Activated CD8-positive, alpha-beta T cell treated with anti-CD3 and anti-CD28 coated beads, Interleukin-2, amount 10 ng/mL, durations not matched to agents 7 days and 5 days (primary cell): ENCODE measurements around the gene TUBB1. TPM values are rescaled to one million over a fixed set of nuclear protein-coding genes. Genes with fewer than 3 reads are reported as not detected.
A peak's percentile ranks its signal among the peaks of the same experiment; 100 is the strongest.

Source experiments
- ATAC-seq: fragments of 150-1000 bp; cut with Tn5 transposase; one replicate; pipeline ENCODE4 v1.10.0; 2021; ENCODE audit warnings: moderate library complexity
- CTCF ChIA-PET: fragments of 350-600 bp; sonication (Branson Sonifier 250); formaldehyde crosslinking; loops from one replicate; lab custom pipeline; 2021; ENCODE audit warnings: antibody characterized with exemption; lab: Charles Lee
- POLR2A ChIA-PET: fragments of 350-600 bp; sonication (Branson Sonifier 250); formaldehyde crosslinking; loops from one replicate; lab custom pipeline; 2021; ENCODE audit warnings: antibody characterized with exemption; lab: Charles Lee
- DNase-seq: peaks from one replicate; pipeline ENCODE4 v3.0.0-alpha.2; 2020
- H3K27ac Mint-ChIP-seq: one replicate; pipeline ENCODE4 v1.8.0; 2021; ENCODE audit warnings: mild to moderate bottlenecking, mixed read lengths
- H3K27me3 Mint-ChIP-seq: one replicate; pipeline ENCODE4 v1.8.0; 2021; ENCODE audit warnings: low read depth, mixed read lengths
- H3K36me3 Mint-ChIP-seq: one replicate; pipeline ENCODE4 v1.8.0; 2021; ENCODE audit warnings: low read depth, mixed read lengths
- H3K4me1 Mint-ChIP-seq: one replicate; pipeline ENCODE4 v1.8.0; 2021; ENCODE audit warnings: low read depth, mixed read lengths
- H3K4me3 Mint-ChIP-seq: one replicate; pipeline ENCODE4 v1.8.0; 2021; ENCODE audit warnings: mild to moderate bottlenecking, mixed read lengths
- H3K9me3 Mint-ChIP-seq: one replicate; pipeline ENCODE4 v1.8.0; 2022; ENCODE audit warnings: mixed read lengths; ENCODE audit not compliant: insufficient read depth
- total RNA-seq, 2 experiments: library from RNA; stranded (reverse); gene quantifications; one replicate each; pipeline ENCODE4 v1.2.3, GENCODE V29; 2021

TUBB1 gene
- total RNA-seq, 2 experiments from 2014 or later: not detected

DNA sequence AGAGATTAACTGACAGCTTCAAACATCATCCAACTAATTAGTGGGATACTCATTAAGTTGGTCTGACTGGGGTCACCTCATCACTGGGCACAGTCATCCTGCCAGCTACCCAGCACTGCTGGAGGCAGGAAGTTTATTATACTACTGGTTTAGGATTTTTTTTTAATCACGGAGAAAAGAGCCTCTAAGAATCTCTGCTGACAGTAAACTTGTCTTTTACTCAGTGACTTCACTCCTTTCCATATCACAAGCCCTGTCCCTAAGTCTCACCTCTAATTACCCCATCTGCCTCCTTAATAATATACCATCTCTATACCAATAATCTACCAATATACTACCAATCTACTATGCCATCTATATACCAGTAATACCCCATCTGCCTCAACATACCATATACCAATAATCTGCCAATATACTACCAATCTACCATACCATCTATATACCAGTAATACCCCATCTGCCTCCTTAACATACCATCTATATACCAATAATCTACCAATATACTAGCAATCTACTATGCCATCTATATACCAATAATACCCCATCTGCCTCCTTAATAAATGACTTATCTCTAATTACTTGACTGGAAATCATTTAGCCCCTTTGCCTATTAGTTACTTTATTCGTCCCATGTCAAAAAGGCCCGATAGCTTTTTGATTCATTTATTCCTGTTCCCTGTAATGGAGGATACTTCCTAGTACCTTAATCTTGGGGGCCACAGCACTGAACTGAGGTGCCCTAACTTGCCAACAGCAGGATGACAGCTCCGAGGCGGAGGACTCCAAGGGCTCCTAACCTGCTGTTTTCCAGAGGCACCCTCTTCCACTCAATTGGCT is 7.9 kb downstream of the TUBB1 start:
- Mint-ChIP-seq H3K36me3 (peaks cover 82% of the 10 kb centered on the region), H3K4me3 (no peak overlapping the region), H3K9me3 (no peaks in the 10 kb centered on the region), H3K4me1 (peaks cover 47% of the 10 kb centered on the region), H3K27ac (no peak overlapping the region), H3K27me3 (no peaks in the 10 kb centered on the region)
- ChIA-PET CTCF (interaction anchor here (0.8 to 1.9 kb wide), 3 partner anchors 10 to 181 kb away, joined by 3 to 4 read pairs (median 4); no protein-coding TSS in a partner anchor), POLR2A (no interaction called here)
- ATAC-seq (no peak), DNase-seq (no peak)

DNA sequence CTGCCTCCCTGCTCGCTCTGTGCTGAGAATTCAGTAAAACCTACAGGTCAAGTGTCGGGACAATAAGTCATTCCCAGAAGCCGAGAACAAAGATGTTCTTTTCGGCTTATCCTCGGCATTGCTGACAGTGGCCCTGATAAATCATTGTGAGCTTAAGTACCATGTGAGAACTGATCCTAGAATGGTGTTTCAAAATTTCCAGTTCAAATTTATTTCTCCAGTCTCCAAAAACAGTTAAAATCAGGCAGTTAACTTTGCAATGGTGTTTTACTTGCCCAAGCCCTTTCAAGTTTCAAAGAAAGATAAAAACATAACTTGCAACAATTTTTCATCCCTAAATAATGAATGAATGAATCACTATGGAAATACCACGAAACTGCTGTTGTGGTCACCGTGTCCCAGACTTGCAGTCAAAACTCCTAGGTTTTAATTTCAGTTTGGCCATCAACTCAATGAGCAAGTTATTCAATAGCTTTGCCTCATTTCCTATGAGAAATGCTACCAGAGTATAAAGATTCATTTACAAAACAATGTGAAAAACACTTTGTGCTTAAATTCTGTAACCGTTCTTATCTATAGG is 8.6 kb downstream of the TUBB1 start:
- ChIA-PET CTCF (interaction anchor here (0.8 to 1.9 kb wide), 3 partner anchors 10 to 180 kb away, joined by 3 to 4 read pairs (median 3); no protein-coding TSS in a partner anchor), POLR2A (no interaction called here)
- Mint-ChIP-seq H3K36me3 (peaks cover 78% of the 10 kb centered on the region), H3K4me1 (peaks cover 50% of the 10 kb centered on the region), H3K9me3 (no peaks in the 10 kb centered on the region), H3K27me3 (no peaks in the 10 kb centered on the region), H3K4me3 (no peak overlapping the region), H3K27ac (peak overlapping the region; percentile 3)
- ATAC-seq: no peak
- DNase-seq: no peak

GRCh38 chr20:59028812-59029211 is 9.6 kb downstream of the TUBB1 start:
- Mint-ChIP-seq H3K27me3 (no peaks in the 10 kb centered on the region), H3K27ac (no peak overlapping the region)
- CTCF ChIA-PET: interaction anchor here (1.1 to 1.4 kb wide), 2 partner anchors 15 to 47 kb away, joined by 3 read pairs; partner anchors contain the start of gene NELFCD

DNA sequence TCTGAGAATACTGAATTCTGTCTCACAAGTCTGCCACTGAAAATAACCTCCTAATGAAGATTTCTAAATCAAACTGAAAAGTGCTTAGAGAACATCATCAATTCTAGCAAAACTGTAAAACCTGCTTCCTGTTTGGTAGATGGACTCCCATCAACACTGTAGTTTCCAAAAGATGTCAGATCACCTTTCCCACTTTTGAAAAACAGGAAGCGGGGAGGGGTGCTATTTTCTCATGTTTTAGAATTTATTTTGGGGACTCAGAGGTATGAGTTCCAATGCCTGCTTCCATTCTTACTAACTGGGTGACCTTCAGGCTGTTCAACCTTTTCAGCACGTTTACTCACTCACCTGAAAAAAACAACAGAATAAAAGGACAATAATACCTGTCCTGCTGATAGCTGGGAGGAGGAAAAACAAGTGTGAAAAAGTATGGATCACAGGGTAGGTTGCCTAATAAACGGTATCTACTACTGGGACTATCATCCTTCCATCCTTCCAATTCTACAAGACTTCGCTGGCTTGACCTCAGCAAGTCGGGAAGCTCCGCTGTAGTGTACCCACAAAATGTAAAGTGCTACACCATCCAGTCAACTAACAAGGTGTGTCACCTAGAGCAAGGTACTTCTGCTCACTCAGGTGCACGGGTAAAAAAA is 11.8 kb downstream of the TUBB1 start:
- ChIA-PET POLR2A (interaction anchor here (0.9 to 2.3 kb wide), 15 partner anchors 12 to 380 kb away, joined by 3 to 27 read pairs (median 6); partner anchors contain the start of genes PRELID3B, STX16 and ZNF831), CTCF (interaction anchor here (1.4 to 4.8 kb wide), 4 partner anchors 12 to 191 kb away, joined by 4 to 18 read pairs (median 4); partner anchors contain the start of gene PRELID3B)
- H3K27me3 Mint-ChIP-seq: no peaks in the 10 kb centered on the region
- H3K9me3 Mint-ChIP-seq: no peaks in the 10 kb centered on the region
- H3K36me3 Mint-ChIP-seq: peaks cover 77% of the 10 kb centered on the region
- peak overlapping the region; percentile 95 for H3K27ac Mint-ChIP-seq
- no peak for DNase-seq
- H3K4me3 Mint-ChIP-seq: peak overlapping the region; percentile 93
- peaks cover 54% of the 10 kb centered on the region for H3K4me1 Mint-ChIP-seq
- ATAC-seq: no peak

More at GRCh38 chr20:59028812-59029211, 9.6 kb downstream of the TUBB1 start:
- Mint-ChIP-seq H3K9me3 (no peaks in the 10 kb centered on the region), H3K36me3 (peaks cover 75% of the 10 kb centered on the region), H3K4me1 (peaks cover 55% of the 10 kb centered on the region), H3K4me3 (peak overlapping the region; percentile 93)
- ATAC-seq (no peak), DNase-seq (peak; percentile 13)
- POLR2A ChIA-PET: interaction anchor here (1.2 kb wide), 1 partner anchor 47 kb away, joined by 5 read pairs; no protein-coding TSS in a partner anchor

- Mint-ChIP-seq H3K9me3 (no peaks in the 10 kb centered on the region), H3K36me3 (peaks cover 77% of the 10 kb centered on the region), H3K4me3 (peak overlapping the region; percentile 93), H3K27ac (peak overlapping the region; percentile 95), H3K27me3 (no peaks in the 10 kb centered on the region), H3K4me1 (peaks cover 55% of the 10 kb centered on the region)
- POLR2A ChIA-PET: interaction anchor here (0.6 to 2.3 kb wide), 21 partner anchors 8 to 380 kb away, joined by 3 to 27 read pairs (median 5); partner anchors contain the start of genes PRELID3B, STX16 and ZNF831
- no peak for ATAC-seq
- CTCF ChIA-PET: interaction anchor here (0.7 to 4.8 kb wide), 12 partner anchors 9 to 380 kb away, joined by 3 to 18 read pairs (median 4); partner anchors contain the start of genes PRELID3B and STX16
- DNase-seq: peak; percentile 46
Measured at GRCh38 chr20:59031564-59032022, 12.4 kb downstream of the TUBB1 start.

DNA sequence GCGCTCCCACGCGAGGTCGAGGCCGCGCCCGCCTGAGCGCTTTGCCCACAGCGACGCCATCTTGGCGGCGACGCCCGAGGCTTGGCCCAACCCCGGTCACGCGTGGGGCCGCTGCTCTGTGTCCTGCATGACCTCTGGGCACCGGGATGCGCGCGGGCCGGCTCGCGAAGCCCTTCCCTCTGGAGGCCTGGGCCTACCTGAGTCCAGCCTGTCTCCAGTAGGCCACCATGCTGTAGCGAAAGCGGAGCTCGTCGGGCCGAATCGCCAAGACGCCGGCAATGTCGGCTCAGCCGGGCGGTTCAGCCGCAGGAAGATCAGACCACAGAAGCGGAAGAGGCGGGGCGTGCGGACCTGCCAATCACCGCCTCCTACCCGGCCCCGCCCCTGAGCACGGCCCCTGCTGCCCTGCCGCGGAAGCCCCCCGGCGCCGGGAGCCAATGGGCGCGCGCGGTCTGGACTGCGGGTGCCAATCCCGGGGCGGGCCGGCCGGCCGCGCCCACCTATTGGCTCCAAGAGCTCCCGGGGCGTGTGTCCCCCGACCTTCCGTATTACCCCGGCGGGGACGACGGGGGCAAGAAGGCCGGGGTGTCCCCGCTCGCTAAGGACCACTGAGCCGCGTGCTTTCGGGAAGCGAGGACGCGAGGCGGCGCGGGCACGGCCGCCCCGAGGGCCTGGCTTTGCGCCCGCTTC is 12.9 kb downstream of the TUBB1 start, which contains the start of gene ATP5F1E:
Gene ATP5F1E, minus strand, starts transcription at position 313 of the 690 bp plus-strand sequence. Its CDS starts 84 bp downstream, at position 229.
- peak within 1 kb of the TSS; percentile 95 for H3K27ac Mint-ChIP-seq
- CTCF ChIA-PET: interaction anchor here (0.7 to 4.8 kb wide), 14 partner anchors 9 to 381 kb away, joined by 3 to 18 read pairs (median 4); partner anchors contain the start of genes PRELID3B, STX16 and ZNF831
- POLR2A ChIA-PET: interaction anchor here (0.6 to 2.3 kb wide), 32 partner anchors 9 to 381 kb away, joined by 3 to 27 read pairs (median 4); partner anchors contain the start of genes PRELID3B, STX16 and ZNF831
- no peaks in the 10 kb centered on the region for H3K27me3 Mint-ChIP-seq
- H3K36me3 Mint-ChIP-seq: peaks cover 77% of the 10 kb centered on the region
- peak within 1 kb of the TSS; percentile 93 for H3K4me3 Mint-ChIP-seq
- H3K9me3 Mint-ChIP-seq: no peaks in the 10 kb centered on the region
- DNase-seq (peak; percentile 97), ATAC-seq (peak; percentile 98)
- H3K4me1 Mint-ChIP-seq: peaks cover 55% of the 10 kb centered on the region

DNA sequence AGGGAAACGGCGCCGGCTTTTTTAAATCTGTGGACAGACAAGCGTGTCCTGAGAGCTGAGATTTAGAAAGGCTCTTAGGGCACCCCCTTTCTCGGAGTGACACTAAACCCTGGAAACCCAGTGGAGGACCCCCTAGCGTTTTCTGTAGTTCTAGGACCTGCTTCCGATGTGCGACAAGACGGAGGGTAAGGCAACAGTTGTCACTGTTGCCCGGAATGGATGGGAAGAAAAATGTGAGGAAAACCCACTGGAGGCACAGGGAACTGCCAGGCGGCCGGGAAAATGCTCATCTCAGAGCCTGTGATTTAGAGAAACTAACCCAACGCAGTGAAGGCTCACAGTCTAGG is 13.5 kb downstream of the TUBB1 start:
- Mint-ChIP-seq H3K27ac (peak overlapping the region; percentile 89), H3K4me1 (peaks cover 53% of the 10 kb centered on the region), H3K9me3 (no peaks in the 10 kb centered on the region), H3K4me3 (peak overlapping the region; percentile 93), H3K36me3 (peaks cover 77% of the 10 kb centered on the region), H3K27me3 (no peaks in the 10 kb centered on the region)
- CTCF ChIA-PET: interaction anchor here (0.9 to 4.8 kb wide), 11 partner anchors 8 to 381 kb away, joined by 3 to 18 read pairs (median 4); partner anchors contain the start of genes PRELID3B, STX16 and ZNF831
- DNase-seq: no peak
- POLR2A ChIA-PET: interaction anchor here (0.6 to 2.3 kb wide), 24 partner anchors 8 to 382 kb away, joined by 3 to 27 read pairs (median 4); partner anchors contain the start of genes PRELID3B, STX16 and ZNF831
- no peak for ATAC-seq

DNA sequence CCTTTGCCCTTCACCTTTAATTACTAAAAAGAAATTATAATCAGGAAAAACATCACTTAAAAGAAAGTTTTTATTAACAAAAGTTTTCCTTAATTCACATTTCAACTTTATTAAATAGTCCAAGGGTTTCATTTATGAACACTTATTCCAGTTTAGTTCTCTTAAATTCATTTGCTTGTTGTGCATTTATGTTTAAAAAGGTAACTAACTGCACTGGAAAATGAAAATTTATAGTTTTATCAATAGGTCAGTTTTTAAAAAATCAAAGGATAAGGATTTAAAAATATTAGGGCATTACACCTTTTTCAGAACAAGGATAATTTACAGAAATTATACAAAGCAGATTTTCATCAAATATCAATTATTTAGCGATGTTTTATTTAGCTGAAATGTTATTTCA is 13.9 kb downstream of the TUBB1 start:
- ChIA-PET CTCF (interaction anchor here (0.7 to 4.8 kb wide), 5 partner anchors 10 to 382 kb away, joined by 3 to 18 read pairs (median 3); partner anchors contain the start of genes PRELID3B and STX16), POLR2A (interaction anchor here (0.6 to 2.3 kb wide), 5 partner anchors 10 to 144 kb away, joined by 3 to 27 read pairs (median 10); partner anchors contain the start of gene PRELID3B)
- Mint-ChIP-seq H3K27me3 (no peaks in the 10 kb centered on the region), H3K36me3 (peaks cover 77% of the 10 kb centered on the region), H3K4me1 (peaks cover 53% of the 10 kb centered on the region), H3K27ac (peak overlapping the region; percentile 89), H3K4me3 (peak overlapping the region; percentile 93), H3K9me3 (no peaks in the 10 kb centered on the region)
- ATAC-seq (no peak), DNase-seq (no peak)

DNA sequence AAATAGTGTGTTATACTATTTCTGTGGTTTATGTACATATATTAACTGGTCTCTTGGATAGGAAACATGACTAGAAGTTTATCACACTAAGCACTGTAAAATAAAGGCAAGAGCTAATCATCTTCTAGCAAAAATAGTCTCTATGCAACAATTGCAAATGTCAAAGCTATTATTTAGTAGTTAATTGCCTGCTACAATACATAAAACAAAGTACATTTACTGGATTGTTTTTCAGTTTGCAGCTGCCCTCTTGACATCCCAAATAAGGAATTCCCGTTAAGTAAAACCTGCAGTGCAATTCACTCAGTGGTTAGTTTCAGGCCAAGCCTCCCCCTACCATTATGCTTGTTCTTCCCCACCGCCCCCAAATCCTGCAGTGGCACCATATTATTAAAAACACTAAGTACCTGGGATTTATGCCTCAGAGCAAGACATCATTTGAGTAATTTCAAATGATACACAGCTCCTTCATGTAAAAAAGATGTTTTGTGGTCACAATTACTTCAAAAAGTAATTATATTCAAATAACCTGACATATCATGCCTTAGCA is 14.5 kb downstream of the TUBB1 start:
- DNase-seq: no peak
- ChIA-PET CTCF (interaction anchor here (0.7 to 4.8 kb wide), 6 partner anchors 10 to 382 kb away, joined by 3 to 18 read pairs (median 3); partner anchors contain the start of genes PRELID3B and STX16), POLR2A (no interaction called here)
- ATAC-seq: no peak
- no peak overlapping the region for H3K4me3 Mint-ChIP-seq
- peaks cover 73% of the 10 kb centered on the region for H3K36me3 Mint-ChIP-seq
- no peaks in the 10 kb centered on the region for H3K9me3 Mint-ChIP-seq
- H3K4me1 Mint-ChIP-seq: peaks cover 51% of the 10 kb centered on the region
- H3K27ac Mint-ChIP-seq: no peak overlapping the region
- H3K27me3 Mint-ChIP-seq: no peaks in the 10 kb centered on the region

- Mint-ChIP-seq H3K4me1 (peaks cover 52% of the 10 kb centered on the region), H3K27ac (no peak overlapping the region), H3K36me3 (peaks cover 70% of the 10 kb centered on the region), H3K9me3 (no peaks in the 10 kb centered on the region), H3K27me3 (no peaks in the 10 kb centered on the region), H3K4me3 (no peak overlapping the region)
- ChIA-PET POLR2A (no interaction called here), CTCF (interaction anchor here (4.8 kb wide), 1 partner anchor 8 kb away, joined by 18 read pairs; the partner anchor contains the start of gene PRELID3B)
- DNase-seq: no peak
- ATAC-seq: no peak
Measured at GRCh38 chr20:59035381-59035780, 16.2 kb downstream of the TUBB1 start.
